NOMO-1 (cell line): ENCODE measurements around the gene IGSF5.
A peak's percentile ranks its signal among the peaks of the same experiment; 100 is the strongest.

Experiments
- DNase-seq, 2 experiments: peaks; one replicate each; lab custom pipeline; 2025; ENCODE audit not compliant: unreplicated experiment in 2 of 2; lab: John Stamatoyannopoulos, UW

IGSF5 gene

GRCh38 chr21:39812983-39813382, 68.0 kb downstream of the IGSF5 start:
- no peak for DNase-seq

GRCh38 chr21:39818557-39818956, 73.6 kb downstream of the IGSF5 start:
- DNase-seq, result peak in 1 of 2 experiments; percentile 9

GRCh38 chr21:39822042-39822441, 77.1 kb downstream of the IGSF5 start:
- DNase-seq, result no peak

- DNase-seq, result no peak
Observed at GRCh38 chr21:39825250-39825649, 80.3 kb downstream of the IGSF5 start.

GRCh38 chr21:39834543-39834942, 89.6 kb downstream of the IGSF5 start:
- DNase-seq, result no peak

GRCh38 chr21:39837861-39838359, 92.9 kb downstream of the IGSF5 start:
- DNase-seq, result no peak

- DNase-seq, result no peak
Observed at GRCh38 chr21:39840373-39841097, 95.6 kb downstream of the IGSF5 start.

- no peak for DNase-seq
Observed at GRCh38 chr21:39842741-39843459, 97.9 kb downstream of the IGSF5 start.

- DNase-seq, result no peak
Observed at GRCh38 chr21:39843483-39843882, 98.5 kb downstream of the IGSF5 start.

- DNase-seq, result no peak
Observed at GRCh38 chr21:39843916-39844315, 98.9 kb downstream of the IGSF5 start.

- no peak for DNase-seq
Observed at GRCh38 chr21:39845571-39846130, 100.7 kb downstream of the IGSF5 start.

GRCh38 chr21:39847877-39848276, 102.9 kb downstream of the IGSF5 start:
- no peak for DNase-seq

- no peak for DNase-seq
Observed at GRCh38 chr21:39849014-39849655, 104.2 kb downstream of the IGSF5 start.

GRCh38 chr21:39850333-39850732, 105.3 kb downstream of the IGSF5 start:
- no peak for DNase-seq

- DNase-seq, result no peak
Observed at GRCh38 chr21:39851002-39851618, 106.1 kb downstream of the IGSF5 start.
